HG02938 (cell line): ENCODE measurements around the gene P2RY2.

Experiments used
- ATAC-seq: cut with Tn5 transposase; IDR thresholded peaks from one replicate; pipeline ENCODE4 v1.9.1; 2021; ENCODE audit warnings: mild to moderate bottlenecking, moderate library complexity; ENCODE audit not compliant: unreplicated experiment

The P2RY2 gene

DNA sequence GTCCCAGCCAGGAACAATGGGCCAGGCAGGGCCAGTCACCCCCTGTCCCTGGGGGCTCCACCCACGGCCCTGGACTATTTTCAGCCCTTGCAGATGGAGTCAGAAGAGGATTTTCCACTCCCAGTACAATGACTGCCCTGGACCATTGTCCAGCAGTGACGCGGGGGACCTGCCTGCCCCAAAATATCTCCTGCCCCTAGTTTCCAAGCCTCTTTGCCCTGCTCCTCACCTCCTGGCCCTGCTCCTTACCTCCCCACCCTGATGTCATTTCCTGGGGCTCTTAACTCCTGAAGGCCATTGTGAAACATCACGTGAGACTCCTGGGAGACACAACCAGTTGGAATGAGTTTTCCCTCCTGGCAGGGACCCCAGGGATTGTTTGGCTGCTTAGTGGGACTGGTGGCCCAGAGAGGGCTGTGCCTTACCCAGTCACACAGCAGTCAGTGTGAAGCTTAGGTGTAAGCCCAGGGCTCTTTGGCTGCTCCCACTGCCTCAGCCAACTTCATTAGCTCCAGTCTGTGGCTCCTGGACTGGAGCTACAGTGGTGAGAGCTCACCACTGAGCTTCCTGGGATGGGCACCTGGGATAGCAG, 22.2 kb downstream of the P2RY2 start:
- ATAC-seq: no peak

DNA sequence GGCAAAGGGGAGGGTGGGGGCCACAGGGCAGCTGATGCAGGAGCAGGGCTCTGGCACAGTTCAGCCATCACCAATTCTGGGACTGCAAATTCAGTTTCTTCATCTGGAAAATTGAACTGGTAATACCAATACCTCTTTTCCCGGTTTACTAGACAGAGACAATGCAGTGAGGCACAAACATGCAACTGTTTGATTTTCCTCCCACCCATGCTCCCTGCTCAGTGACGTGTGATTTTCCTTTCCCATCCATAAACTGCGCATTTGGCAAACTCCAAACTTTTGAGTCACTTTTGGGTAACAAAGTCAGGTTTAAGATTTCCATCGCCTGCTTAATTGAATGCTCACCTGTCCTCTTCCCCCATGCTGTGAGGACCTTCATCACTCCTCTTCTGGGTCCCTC, 23.2 kb downstream of the P2RY2 start:
- ATAC-seq: no peak

DNA sequence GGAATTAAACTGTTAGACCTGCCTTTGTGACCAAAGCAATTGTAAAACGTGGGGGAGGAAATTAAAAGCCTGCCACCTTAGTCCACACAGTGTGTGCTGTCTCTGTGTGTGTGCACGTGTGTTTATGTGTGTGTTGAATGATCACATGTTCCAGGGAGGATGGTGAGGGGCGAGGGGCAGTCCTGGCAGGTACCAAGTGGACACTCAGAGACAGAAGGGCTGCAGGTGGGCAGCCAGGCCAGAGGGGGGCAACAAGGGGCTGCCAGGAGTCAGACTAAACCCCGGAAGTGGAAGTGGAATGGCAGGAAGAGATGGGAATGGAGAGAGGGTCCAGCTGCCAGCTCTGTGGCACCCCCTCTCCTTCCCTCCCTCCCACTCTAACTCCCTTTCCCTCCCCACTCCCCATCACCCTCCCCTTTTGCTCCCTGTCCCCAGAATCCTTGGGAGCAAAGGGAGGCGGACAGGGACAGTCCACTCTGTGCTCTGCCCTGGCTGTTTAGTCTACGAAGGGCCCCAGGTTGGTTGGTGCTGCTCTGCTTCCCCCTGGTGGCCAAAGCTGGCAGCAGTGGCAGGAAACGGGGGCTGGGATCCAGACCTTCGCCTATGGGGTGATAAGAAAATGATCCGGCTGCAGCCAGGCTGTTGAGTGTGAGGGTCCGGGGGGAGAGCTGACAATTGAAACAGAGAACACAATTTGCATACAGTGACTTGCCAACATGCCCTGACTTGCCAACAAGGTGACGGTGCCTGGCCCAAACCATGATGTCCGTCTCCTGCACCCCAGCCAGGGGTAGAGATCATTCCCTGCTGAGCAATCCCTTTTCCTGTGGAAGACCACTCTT, 24.4 kb downstream of the P2RY2 start:
- no peak for ATAC-seq

DNA sequence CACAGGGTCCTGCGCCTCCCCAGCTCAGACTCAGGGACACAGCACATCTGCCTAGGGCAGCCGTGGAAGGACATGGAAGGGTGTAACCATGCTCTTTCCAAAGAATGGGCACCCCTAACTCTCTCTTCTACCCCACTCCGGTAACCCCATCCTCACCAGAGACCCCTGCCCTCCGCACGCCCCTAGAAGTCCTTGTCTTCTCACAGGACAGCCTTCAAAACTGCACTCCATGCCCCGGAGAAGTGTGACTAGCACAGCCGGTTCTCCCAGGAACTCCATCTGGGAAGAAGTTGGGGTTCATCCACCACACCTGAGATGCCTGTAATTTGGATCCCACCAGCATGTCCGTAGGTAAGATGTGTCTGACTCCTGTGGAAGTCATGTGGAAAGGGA, 25.0 kb downstream of the P2RY2 start:
- ATAC-seq: no peak

DNA sequence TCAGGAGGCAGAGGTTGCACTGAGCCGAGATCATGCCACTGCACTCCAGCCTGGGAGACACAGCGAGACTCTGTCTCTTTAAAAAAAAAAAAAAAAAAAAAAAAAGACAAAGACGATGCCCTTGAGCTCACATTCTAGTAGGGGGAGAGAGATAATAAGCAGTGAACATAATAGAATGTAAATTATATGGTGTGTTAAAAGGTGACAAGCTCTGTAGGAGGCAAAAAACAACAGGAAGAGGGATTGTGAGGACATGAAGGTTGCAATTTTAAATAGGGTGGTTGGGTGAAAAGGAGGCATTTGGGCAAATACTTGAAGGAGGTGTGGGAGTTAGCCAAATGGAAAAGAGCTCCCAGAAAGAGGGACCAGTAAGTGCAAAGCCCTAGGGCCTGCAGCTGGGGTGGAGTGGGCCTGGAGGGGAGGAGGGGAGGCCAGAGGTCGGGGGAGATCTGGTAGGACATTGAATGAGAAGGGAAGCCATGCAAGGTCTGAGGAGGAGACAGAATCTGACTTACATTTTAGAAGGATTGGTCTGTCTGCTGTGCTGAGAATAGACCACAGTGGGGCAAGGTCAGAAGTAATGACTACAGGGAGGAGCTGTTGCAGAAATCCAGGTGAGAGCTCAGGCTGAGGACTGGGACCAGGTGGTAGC, 26.6 kb downstream of the P2RY2 start:
- ATAC-seq: no peak

DNA sequence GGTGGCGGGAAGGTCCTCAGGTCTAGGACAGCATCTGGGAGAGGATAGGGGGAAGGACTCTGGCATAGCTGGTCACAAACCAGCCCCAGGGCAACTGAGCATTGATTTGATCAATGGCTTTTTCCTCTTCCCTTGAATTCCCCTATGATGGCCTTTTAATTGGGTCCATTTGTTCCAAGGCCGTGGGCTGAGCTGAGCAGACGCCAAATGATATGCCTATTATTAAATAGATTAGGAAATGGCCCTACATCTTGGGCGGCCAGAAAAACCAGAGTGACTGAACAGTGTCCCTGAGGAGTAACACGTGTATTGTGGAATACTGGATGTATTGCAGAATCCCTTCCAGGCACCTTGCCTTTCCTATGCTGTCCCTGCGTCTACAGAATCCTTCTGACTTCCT, 27.4 kb downstream of the P2RY2 start:
- no peak for ATAC-seq

DNA sequence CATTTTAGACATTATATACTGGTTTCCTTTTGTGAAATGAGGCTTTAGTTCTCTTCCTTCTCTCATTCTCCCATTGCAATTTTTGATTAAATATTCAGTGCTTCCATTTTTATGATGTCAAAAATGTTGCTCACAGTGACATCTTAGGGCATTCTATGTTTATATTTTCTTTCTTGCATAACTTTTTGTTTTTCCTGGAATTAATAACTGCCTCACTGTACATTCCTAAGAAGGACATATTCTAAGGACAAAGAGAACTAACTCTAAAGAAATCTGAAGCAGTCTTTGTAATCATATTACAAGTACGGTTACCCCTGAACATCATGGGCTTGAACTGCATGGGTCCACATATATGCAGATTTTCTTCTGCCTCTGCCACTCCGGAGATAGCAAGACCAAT, 28.2 kb downstream of the P2RY2 start:
- no peak for ATAC-seq

DNA sequence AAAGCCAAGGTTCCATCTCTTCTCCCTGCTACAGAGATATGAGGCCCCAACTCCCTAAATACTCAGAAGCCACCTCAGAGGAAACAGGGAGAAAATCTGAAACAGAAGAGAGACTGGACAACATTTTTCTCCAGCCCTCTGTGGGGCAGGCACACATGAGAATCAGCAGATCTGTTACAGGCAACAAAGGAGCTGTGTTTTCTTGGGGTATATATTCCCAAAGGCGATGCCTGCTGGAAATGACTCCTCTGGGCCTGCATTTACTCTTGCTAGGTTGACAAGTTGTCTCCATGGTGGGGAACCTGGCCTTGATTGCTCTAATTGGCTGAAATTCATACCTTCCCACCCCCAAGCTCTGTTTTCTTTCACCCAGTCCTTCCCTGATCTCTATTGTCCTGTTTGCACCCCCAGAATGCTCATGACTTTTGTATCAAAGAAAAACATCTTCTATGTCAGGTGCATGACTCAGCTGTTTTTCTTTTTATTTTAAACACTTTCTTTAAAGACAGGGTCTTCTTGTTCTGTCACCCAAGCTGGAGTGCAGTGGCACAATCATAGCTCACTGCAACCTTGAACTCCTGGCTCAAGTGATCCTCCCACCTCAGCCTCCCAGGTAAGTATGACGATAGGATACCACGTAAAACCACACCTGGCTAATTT, 30.6 kb downstream of the P2RY2 start:
- ATAC-seq: no peak

DNA sequence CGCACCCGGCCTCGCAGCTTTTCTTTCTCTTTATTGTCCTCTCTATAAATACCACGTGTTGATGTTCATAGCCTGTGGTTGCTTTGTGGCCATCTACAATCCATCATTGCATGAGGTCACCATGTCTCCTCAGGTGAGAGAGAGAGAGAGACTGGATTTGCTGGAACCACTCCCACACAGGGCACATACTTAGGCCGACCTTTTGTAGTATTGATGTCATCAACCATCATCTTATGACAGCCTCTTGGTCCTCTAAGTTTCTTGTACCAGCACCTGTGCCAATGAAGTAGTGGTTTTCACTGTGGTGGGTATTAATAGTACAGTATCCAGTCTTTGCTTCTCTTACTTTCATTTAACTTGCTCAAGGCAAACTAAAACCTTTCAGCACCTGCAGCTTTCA, 31.2 kb downstream of the P2RY2 start:
- ATAC-seq: no peak

DNA sequence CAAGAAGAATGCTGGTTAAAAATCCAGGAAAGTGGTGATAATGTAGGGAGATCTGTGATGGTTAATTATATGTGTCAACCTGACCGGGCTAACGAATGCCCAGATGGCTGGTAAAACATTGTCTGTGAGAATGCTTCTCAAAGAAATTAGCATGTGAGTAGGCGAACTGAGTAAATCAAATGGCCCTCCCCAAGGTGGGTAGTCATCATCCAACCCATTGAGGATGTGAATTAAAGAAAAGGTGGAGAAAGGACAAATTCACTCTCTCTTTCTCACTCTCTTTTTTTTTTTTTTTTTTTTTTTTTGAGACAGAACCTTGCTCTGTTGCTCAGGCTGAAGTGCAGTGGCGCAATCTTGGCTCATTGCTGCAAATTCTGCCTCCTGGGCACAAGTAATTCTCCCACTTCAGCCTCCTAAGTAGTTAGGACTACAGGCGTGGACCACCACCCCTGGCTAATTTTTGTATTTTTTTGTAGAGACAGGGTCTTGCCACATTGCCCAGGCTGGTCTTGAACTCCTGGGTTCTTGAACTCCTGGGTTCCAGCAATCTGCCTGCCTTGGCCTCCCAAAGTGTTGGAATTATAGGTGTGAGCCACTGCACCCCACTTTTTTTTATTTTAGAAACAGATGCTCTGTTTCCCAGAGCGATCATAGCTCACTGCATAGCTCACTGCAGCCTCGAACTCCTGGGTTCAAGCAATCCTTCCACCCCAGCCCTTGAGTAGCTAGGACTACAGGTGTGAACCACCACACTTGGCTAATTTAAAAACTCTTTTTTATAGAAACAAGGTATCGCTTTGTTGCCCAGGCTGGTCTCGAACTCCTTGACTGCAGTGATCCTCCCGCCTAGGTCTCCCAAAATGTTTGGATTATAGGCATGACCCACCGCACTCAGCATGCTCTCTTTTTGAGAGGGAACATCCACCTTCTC, 32.0 kb downstream of the P2RY2 start:
- no peak for ATAC-seq

DNA sequence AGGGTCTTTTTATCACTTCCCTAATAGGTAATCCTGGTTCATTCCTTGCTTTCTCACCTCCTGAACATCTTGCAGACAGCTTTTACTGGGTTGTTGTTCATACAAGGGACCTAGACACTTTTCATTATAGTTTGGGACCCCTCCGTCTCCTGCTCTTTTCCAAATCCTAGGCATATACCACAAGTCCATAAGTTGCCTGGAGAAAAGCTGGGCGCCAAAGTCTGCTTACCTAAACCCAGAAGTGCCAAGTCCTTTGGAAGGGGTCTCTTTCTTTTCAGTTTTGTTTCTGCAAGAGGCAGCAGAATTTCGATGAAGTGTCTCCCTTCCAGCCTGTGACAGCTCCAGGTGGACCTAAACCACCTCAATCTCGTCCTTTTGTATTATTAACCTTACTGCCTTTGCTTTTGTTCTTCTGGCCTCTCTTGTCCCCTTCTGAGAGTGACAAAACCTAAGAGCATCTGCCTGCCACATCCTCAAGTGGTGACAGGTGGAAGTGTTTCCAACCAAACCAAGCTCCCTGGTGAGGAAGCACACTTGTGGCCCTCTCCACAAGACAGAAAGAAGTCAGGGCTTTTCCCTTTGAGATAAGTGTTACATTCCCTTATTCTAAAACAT, 34.6 kb downstream of the P2RY2 start:
- ATAC-seq: no peak

DNA sequence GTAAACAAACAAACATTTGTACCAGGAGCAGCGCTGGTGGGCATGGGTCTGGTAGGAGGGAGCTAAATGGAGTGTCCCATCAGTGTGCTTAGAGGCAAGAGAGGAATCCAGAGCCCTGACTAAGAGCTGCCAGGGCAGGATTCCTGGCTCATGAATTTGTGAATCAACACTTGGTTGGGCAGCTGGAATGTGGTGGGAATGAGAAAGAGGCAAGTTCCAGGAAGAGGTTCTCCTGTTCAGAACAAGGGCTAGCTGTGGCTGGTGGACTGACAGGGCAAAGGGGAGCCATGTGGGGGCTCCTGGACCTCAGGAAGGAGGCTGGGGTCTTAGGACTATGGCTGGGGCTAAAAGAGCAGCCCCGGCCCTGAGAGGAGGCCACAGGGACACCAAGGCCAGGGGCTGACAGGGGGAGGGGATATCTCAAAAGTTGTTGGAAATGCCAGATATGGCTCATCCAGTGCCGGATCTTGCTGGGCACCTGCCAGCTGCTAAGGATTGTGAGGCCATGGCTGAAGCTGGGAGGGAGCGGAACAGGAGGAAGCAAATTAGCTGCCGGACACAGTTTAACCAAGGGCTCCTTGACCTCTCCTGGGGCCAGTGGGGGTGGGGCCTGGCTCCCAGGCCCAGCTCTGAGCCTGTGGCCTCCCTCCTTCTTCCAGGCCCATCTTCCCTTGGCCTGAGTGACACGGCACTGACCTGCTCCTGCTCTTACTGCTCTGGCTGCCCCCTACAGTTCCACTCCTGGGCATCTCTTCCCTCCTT, 39.4 kb downstream of the P2RY2 start:
- ATAC-seq: no peak

DNA sequence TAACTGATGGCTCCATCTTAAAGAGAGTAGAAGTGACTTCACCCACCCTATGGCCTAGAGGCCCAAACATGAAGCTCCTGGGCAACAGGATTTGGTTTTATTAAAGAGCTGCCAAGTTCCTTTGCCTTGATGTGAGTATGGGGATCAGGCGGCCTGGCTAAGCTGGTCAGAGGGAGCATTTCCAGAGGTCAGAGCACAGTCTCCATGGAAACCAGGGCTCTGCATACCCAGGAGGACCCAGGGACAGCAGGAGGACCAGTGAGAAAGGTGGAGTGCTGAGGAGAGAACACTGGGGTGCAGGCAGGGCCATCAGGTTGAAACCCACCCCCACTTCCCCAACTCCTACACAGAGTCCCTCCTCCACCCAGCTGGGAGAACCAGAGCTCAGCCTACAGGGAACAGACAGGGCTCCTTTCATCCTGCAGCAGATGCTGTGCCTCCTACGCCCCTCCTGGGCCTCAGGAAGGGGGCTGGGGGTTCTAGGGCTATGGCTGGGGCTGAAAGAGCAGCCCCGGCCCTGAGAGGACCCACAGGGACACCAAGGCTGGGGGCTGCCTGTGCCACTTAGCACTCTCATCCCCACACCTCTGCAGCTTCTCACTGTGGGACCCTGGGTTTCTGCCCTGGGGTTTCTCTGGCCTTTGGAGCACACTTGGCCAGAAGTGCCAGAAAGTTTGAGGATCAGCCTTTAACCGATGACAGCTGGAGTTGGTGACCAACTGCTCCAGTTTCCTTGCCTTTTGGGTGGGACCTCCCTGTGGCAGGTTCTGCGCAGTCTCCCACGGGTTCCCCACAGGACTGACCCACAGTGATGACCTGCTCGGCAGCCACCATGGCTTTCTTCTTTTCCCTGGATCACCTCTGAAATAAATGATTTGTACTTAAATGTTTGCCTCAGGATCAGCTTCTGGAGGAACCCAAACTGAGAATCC, 40.3 kb downstream of the P2RY2 start:
- no peak for ATAC-seq

DNA sequence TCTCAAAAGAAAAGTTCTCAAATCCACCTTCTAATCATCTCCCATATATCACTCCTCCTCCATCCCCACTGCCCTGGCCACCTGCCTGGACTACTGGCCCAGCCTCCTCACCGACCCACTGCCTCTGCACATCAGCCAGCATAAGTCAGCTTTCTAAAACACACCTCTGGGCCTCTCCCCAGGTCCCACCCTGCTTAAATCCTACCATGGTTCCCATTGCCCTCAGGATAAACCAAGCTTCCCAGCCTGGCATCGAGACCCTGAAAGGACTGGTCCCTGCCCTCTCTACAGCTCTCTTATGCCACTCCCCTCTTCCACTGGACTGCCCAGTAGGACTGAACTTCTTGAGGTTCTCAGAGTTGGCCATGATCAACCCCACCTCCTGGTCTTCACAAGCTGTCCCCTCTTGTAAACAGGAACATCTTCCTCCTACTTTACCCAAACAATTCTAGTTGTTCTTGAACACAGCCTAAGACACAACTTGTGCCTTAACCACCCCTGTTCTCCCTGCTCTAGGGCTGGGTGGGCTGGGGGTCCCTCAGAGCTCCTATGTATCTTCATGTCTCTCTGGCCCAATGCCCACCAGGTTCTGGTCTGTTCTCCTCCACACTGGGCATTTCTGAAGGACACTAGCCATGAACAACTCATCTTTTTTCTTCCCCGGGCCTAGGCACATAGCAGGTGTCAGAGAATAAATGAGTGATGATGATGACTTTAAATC, 41.5 kb downstream of the P2RY2 start:
- ATAC-seq: no peak

DNA sequence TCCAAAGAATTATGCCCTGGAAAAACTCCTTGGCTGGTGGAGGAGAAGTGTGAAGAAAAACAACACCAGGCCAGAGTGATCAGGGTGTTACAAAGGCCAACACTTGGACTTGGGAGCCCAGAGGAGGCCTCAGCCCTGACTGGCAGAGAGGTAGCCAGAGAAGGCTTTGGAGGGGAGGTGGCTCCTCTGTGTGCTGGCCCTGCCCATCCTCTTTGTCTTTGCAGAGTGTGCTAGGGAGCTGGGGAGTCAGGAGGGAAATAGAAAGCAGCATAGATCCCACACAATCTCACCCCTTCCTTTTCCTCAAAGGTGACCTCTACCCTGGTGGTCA, 42.0 kb downstream of the P2RY2 start:
- no peak for ATAC-seq

DNA sequence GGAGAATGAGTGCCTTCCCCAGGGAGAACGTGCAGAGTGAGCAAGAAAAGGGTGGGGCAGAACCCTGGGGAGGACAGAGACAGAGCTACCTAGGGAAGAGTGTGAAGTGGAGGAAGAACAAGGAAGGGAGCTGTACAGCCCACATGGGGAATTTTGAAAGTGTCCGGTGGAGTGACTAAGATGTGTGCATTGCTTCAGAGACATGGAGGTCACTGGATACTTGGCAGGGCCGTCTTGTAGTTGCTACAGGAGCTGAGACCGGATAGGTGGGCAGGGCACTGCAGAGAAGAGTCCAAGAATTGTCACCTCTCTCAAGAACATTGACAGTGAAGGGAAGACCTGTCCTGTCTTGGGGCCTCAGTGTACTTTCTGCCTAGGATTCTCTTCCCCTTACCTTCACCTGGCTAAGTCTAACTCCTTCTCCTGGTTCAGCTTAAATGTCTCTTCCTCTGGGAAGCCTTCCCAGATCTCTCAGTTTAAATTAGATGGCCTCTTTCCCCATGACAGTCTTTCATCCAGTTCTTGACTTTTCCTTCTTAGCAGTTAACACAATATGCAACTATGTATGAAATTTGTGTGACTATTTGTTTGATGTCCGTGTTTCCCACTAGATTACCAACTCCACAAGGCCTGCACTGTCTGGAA, 44.9 kb downstream of the P2RY2 start:
- ATAC-seq: no peak

DNA sequence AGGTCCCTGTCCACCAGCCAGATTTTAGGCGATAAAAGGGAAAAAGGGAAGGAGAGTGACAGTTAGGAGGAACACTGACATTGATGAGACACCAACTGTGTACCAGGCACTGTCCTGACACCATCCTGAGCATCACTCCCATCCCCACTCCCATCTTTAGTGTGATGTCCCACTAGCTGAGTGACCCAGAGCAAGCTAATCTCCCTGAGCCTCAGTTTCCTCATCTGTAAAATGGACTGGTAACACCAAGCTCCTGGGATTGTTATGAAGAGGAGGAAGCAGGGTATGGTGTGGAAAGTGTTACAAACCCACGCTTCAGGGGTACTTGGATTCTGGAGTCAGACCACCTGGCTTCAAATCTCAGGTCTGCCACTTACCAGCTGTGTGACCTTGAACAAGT, 45.6 kb downstream of the P2RY2 start:
- ATAC-seq: no peak
